ENCODE data around the gene DNAAF1.

DNA sequence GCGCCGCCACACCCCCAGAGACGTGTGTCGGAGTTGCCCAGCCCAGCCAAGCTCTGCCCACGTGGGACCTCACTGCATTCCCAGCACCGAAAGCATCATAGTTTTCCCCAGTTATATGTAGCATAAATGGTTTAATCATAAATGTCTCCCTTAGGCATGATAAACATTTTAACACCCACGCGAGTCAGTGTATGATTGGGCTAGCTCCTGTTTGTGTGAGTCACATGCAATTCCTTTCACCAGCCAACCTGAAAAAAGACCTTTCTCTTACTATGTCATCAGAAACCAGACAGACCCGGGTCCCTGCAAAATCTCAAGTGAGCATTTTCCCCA, 32.6 kb downstream of the DNAAF1 start:
- TF ChIP-seq NRF1 (IDR thresholded peaks at IDR 0.05; ENCODE audit: low read depth, low read length) (no peak), TAF1 (IDR thresholded peaks at IDR 0.05; ENCODE audit: borderline replicate concordance, low read depth, low read length) (no peak), POLR2AphosphoS5 (IDR thresholded peaks at IDR 0.05; ENCODE audit: low read depth, low read length) (no peak), EZH2phosphoT487 (IDR thresholded peaks at IDR 0.05; ENCODE audit: borderline replicate concordance, low read depth) (no peak), RAD21 (IDR thresholded peaks at IDR 0.05; ENCODE audit: low read length) (no peak)
- TF ChIP-seq, protein P1, sequence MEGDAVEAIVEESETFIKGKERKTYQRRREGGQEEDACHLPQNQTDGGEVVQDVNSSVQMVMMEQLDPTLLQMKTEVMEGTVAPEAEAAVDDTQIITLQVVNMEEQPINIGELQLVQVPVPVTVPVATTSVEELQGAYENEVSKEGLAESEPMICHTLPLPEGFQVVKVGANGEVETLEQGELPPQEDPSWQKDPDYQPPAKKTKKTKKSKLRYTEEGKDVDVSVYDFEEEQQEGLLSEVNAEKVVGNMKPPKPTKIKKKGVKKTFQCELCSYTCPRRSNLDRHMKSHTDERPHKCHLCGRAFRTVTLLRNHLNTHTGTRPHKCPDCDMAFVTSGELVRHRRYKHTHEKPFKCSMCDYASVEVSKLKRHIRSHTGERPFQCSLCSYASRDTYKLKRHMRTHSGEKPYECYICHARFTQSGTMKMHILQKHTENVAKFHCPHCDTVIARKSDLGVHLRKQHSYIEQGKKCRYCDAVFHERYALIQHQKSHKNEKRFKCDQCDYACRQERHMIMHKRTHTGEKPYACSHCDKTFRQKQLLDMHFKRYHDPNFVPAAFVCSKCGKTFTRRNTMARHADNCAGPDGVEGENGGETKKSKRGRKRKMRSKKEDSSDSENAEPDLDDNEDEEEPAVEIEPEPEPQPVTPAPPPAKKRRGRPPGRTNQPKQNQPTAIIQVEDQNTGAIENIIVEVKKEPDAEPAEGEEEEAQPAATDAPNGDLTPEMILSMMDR (IDR thresholded peaks at IDR 0.05) = no peak
- TF ChIP-seq, protein P2, sequence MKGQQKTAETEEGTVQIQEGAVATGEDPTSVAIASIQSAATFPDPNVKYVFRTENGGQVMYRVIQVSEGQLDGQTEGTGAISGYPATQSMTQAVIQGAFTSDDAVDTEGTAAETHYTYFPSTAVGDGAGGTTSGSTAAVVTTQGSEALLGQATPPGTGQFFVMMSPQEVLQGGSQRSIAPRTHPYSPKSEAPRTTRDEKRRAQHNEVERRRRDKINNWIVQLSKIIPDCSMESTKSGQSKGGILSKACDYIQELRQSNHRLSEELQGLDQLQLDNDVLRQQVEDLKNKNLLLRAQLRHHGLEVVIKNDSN (IDR thresholded peaks at IDR 0.05; ENCODE audit: borderline replicate concordance, low read depth) = no peak
